Measurements from ENCODE around the gene DLGAP3. TPM values are rescaled to one million over a fixed set of nuclear protein-coding genes. Genes with fewer than 3 reads are reported as not detected.
A peak's percentile ranks its signal among the peaks of the same experiment; 100 is the strongest.

DLGAP3 gene
- total and polyA plus RNA-seq, 2 of the 13 experiments (the other 11 are each of a cell fraction or from before 2014, with no cell fraction given) = 0.03 to 0.04 TPM

GRCh38 chr1:34859446-34860200, 69.8 kb downstream of the DLGAP3 start, which contains the start of gene SMIM12 (continued):
- no peak; the same call in 1 of the 2 replicates for TF ChIP-seq MIER3 (CRISPR knock-in tag; IDR thresholded peaks at IDR 0.05; ENCODE audit: borderline replicate concordance)
- 0 out of 2 replicates have a peak, but pooled peaks have one; percentile 29 for TF ChIP-seq ZNF615 (CRISPR knock-in tag; IDR thresholded peaks at IDR 0.05; ENCODE audit: borderline replicate concordance)
- peak; percentile 72 for TF ChIP-seq PAXIP1 (CRISPR knock-in tag; conservative IDR thresholded peaks at IDR 0.05)
- TF ChIP-seq ATF1 (CRISPR knock-in tag; IDR thresholded peaks at IDR 0.05) = no peak
- TF ChIP-seq THRA (CRISPR knock-in tag; IDR thresholded peaks at IDR 0.05; ENCODE audit: borderline replicate concordance) = peak; percentile 84
- peak; percentile 70; the same call in 1 of the 2 replicates for TF ChIP-seq STAT6 (CRISPR knock-in tag; IDR thresholded peaks at IDR 0.05; ENCODE audit: borderline replicate concordance)
- TF ChIP-seq HOXA3 (CRISPR knock-in tag; IDR thresholded peaks at IDR 0.05) = peak; percentile 95
- TF ChIP-seq ZBTB42 (CRISPR knock-in tag; IDR thresholded peaks at IDR 0.05) = no peak; the same call in 1 of the 2 replicates
- no peak for TF ChIP-seq ZNF318 (CRISPR knock-in tag; IDR thresholded peaks at IDR 0.05)

Data from HepG2 (cell line).